IMR-90 (cell line): ENCODE data around the gene PFN2. TPM values are rescaled to one million over a fixed set of nuclear protein-coding genes. Genes with fewer than 3 reads are reported as not detected.

Source experiments
- ATAC-seq: fragments of 200-7000 bp; cut with Tn5 transposase; 2 replicates; pipeline ENCODE4 v1.9.1; 2020; ENCODE audit warnings: low read depth, mild to moderate bottlenecking, moderate library complexity
- BruUV-seq: library from RNA; stranded (reverse); fragments of 400-500 nt; replicated peaks from 2 replicates; lab custom pipeline; 2021; lab: Mats Ljungman, UMichigan
- CTCF ChIA-PET: fragments of 300-600 bp; formaldehyde crosslinking; extraction: SDS; loops from one replicate; lab custom pipeline; 2021; ENCODE audit warnings: antibody characterized with exemption; lab: Yijun Ruan, JAX
- POLR2A ChIA-PET: fragments of 300-600 bp; sonication (Branson Sonifier 250); formaldehyde crosslinking; loops from one replicate; lab custom pipeline; 2022; ENCODE audit warnings: antibody characterized with exemption; ENCODE audit not compliant: unreplicated experiment; lab: Charles Lee
- DNase-seq: peaks from one replicate; pipeline ENCODE4 v3.0.0; 2013
- H2AFZ ChIP-seq: replicated peaks from 2 replicates; pipeline ENCODE3; 2013; ENCODE audit warnings: low read length, mild to moderate bottlenecking; ENCODE audit not compliant: poor library complexity
- H2AK5ac ChIP-seq: 2 replicates; pipeline ENCODE4 v1.6.1; 2013; ENCODE audit warnings: low read depth, low read length, inconsistent platforms
- H2AK9ac ChIP-seq: replicated peaks from 2 replicates; pipeline ENCODE3; 2013; ENCODE audit warnings: mild to moderate bottlenecking, low read depth, low read length, moderate library complexity; ENCODE audit not compliant: poor library complexity
- H2BK120ac ChIP-seq: 2 replicates; pipeline ENCODE4 v1.6.1; 2013; ENCODE audit warnings: low read depth, low read length, inconsistent platforms
- H2BK15ac ChIP-seq: 3 replicates; pipeline ENCODE4 v1.6.1; 2013; ENCODE audit warnings: low read depth, low read length, inconsistent platforms
- H2BK20ac ChIP-seq: 2 replicates; pipeline ENCODE4 v1.6.1; 2013; ENCODE audit warnings: low read depth, mild to moderate bottlenecking, inconsistent platforms, low read length, moderate library complexity
- H2BK5ac ChIP-seq: 2 replicates; pipeline ENCODE4 v1.6.1; 2013; ENCODE audit warnings: mild to moderate bottlenecking, low read depth, low read length, inconsistent platforms; ENCODE audit not compliant: poor library complexity, severe bottlenecking
- H3K14ac ChIP-seq: replicated peaks from 2 replicates; pipeline ENCODE4 v1.6.1; 2013; ENCODE audit warnings: low read depth, low read length, inconsistent platforms
- H3K18ac ChIP-seq: 2 replicates; pipeline ENCODE4 v1.6.1; 2013; ENCODE audit warnings: low read depth, low read length, control low read depth
- H3K23ac ChIP-seq: 2 replicates; pipeline ENCODE4 v1.6.1; 2013; ENCODE audit warnings: low read depth, low read length, inconsistent platforms
- H3K27ac ChIP-seq: 2 replicates; pipeline ENCODE4 v1.5.1; 2013; ENCODE audit warnings: mild to moderate bottlenecking, control low read depth, low read length; ENCODE audit not compliant: insufficient read depth
- H3K27me3 ChIP-seq: 2 replicates; pipeline ENCODE4 v1.6.1; 2013; ENCODE audit warnings: low read length; ENCODE audit not compliant: control insufficient read depth, insufficient read depth
- H3K36me3 ChIP-seq: 2 replicates; pipeline ENCODE4 v1.6.1; 2013; ENCODE audit warnings: low read length, mixed read lengths; ENCODE audit not compliant: control insufficient read depth, insufficient read depth
- H3K4ac ChIP-seq: 2 replicates; pipeline ENCODE4 v1.6.1; 2013; ENCODE audit warnings: low read depth, low read length, inconsistent platforms
- H3K4me1 ChIP-seq: 2 replicates; pipeline ENCODE4 v1.6.1; 2013; ENCODE audit warnings: low read length, mixed read lengths; ENCODE audit not compliant: control insufficient read depth, insufficient read depth
- H3K4me2 ChIP-seq: 2 replicates; pipeline ENCODE4 v1.6.1; 2013; ENCODE audit warnings: low read depth, mild to moderate bottlenecking, control low read depth, low read length, moderate library complexity
- H3K4me3 ChIP-seq: 2 replicates; pipeline ENCODE4 v1.5.1; 2013; ENCODE audit warnings: low read depth, mild to moderate bottlenecking, control low read depth, low read length, moderate library complexity; ENCODE audit not compliant: insufficient read depth
- H3K56ac ChIP-seq: 2 replicates; pipeline ENCODE4 v1.6.1; 2013; ENCODE audit warnings: low read length, inconsistent platforms; ENCODE audit not compliant: insufficient read depth; ENCODE audit errors: extremely low read depth
- H3K79me1 ChIP-seq, 2 experiments: 2 replicates each; pipeline ENCODE4 v1.6.1; 2013; ENCODE audit warnings: low read length in 2 of 2, inconsistent platforms in 1 of 2, low read depth in 1 of 2
- H3K9ac ChIP-seq: 2 replicates; pipeline ENCODE4 v1.6.1; 2013; ENCODE audit warnings: low read depth, low read length, control low read depth
- H3K9me1 ChIP-seq: 2 replicates; pipeline ENCODE4 v1.6.1; 2013; ENCODE audit warnings: low read length, inconsistent platforms; ENCODE audit not compliant: insufficient read depth
- H3K9me3 ChIP-seq: 2 replicates; pipeline ENCODE4 v1.6.1; 2013; ENCODE audit warnings: low read length; ENCODE audit not compliant: control insufficient read depth, insufficient read depth
- H4K20me1 ChIP-seq: 2 replicates; pipeline ENCODE4 v1.6.1; 2013; ENCODE audit warnings: low read length, inconsistent platforms; ENCODE audit not compliant: insufficient read depth
- H4K5ac ChIP-seq: 2 replicates; pipeline ENCODE4 v1.6.1; 2013; ENCODE audit warnings: mild to moderate bottlenecking, low read depth, low read length, control low read depth
- H4K8ac ChIP-seq, 2 experiments: 2 replicates each; pipeline ENCODE4 v1.6.1; 2013; ENCODE audit warnings: low read depth in 2 of 2, low read length in 2 of 2, control low read depth in 1 of 2, inconsistent platforms in 1 of 2
- H4K91ac ChIP-seq: 2 replicates; pipeline ENCODE4 v1.6.1; 2013; ENCODE audit warnings: low read depth, low read length, inconsistent platforms; ENCODE audit not compliant: insufficient read depth
- CHD1 ChIP-seq: IDR thresholded peaks from 2 replicates; pipeline ENCODE4 v1.6.1; 2012; ENCODE audit warnings: low read depth, low read length, improper control_type of control experiment
- MAFK ChIP-seq: IDR thresholded peaks from 2 replicates; pipeline ENCODE4 v1.6.1; 2012; ENCODE audit warnings: low read depth, low read length, improper control_type of control experiment
- NFE2L2 ChIP-seq: fragments of 150-350 bp; IDR thresholded peaks from 2 replicates; pipeline ENCODE4 v1.6.1; 2016; ENCODE audit warnings: low read depth, mild to moderate bottlenecking, low read length
- RAD21 ChIP-seq: IDR thresholded peaks from 2 replicates; pipeline ENCODE4 v1.6.1; 2012; ENCODE audit warnings: low read length, improper control_type of control experiment
- RCOR1 ChIP-seq: IDR thresholded peaks from 2 replicates; pipeline ENCODE4 v1.6.1; 2012; ENCODE audit warnings: mild to moderate bottlenecking, low read length, improper control_type of control experiment; ENCODE audit not compliant: insufficient replicate concordance
- SMC3 ChIP-seq: fragments of 150-350 bp; IDR thresholded peaks from 2 replicates; pipeline ENCODE4 v1.6.1; 2016; ENCODE audit warnings: low read depth, mild to moderate bottlenecking, antibody characterized with exemption, low read length, moderate library complexity
- WGBS, 2 experiments: methylation state at CpG; one replicate each; pipeline versions ENCODE4 v1.1.5 to v1.1.7; 2013; ENCODE audit warnings: missing lambda C conversion rate in 2 of 2; ENCODE audit not compliant: insufficient read length in 1 of 2; ENCODE audit errors: extremely low coverage in 2 of 2; 5-methylcytosine and 5-hydroxymethylcytosine counted together
- dilution Hi-C: fragments of 300-500 bp; cut with HindIII; formaldehyde crosslinking; loops from one replicate; pipeline ENCODE4 v1.14.3; 2018; ENCODE audit warnings: low sequenced_read_pairs; ENCODE audit not compliant: unreplicated experiment
- in situ Hi-C: fragments of 300-500 bp; cut with MboI; formaldehyde crosslinking; loops from 3 replicates; pipeline ENCODE4 v1.14.3; 2019; ENCODE audit warnings: low sequenced_read_pairs, inconsistent platforms, mixed read lengths
- intact Hi-C: fragments of 100-400 bp; cut with micrococcal nuclease; formaldehyde crosslinking; loops from 2 replicates; pipeline ENCODE4 v1.10.0; 2022
- polyA plus RNA-seq, 3 experiments: library from polyadenylated mRNA; depleted of rRNA; stranded (reverse); fragments of >200 nt; gene quantifications; 2 replicates each; pipeline ENCODE4 v1.2.3, GENCODE V29; 2012; ENCODE audit warnings: low replicate concordance in 1 of 3
- total RNA-seq: library from RNA; depleted of rRNA; stranded (reverse); fragments of >200 nt; gene quantifications from 2 replicates; pipeline ENCODE4 v1.2.3, GENCODE V29; 2012
- TF ChIP-seq, protein P1 (sequence below): fragments of 150-350 bp; IDR thresholded peaks from 2 replicates; pipeline ENCODE4 v1.6.1; 2016; ENCODE audit warnings: low read depth, mild to moderate bottlenecking, low read length, moderate library complexity, borderline replicate concordance

Gene PFN2
- total and polyA plus RNA-seq, 2 of the 4 experiments (the other 2 are of a cell fraction) = 256 to 444 TPM

GRCh38 chr3:149963485-149963884 lies 7.2 kb downstream of the PFN2 start:
- in situ Hi-C loops (no loop called here), intact Hi-C loops (loop anchor here (10.0 kb wide), 1 partner anchor 561 kb away; no protein-coding TSS in a partner anchor), dilution Hi-C loops (no loop called here)
- no TSS peak for BruUV-seq
- Histone ChIP-seq H3K14ac (no peak overlapping the region), H3K27me3 (no peaks in the 10 kb centered on the region), H4K8ac (no peak overlapping the region), H2AK5ac (no peak overlapping the region), H3K79me1 (peaks cover 0 to 43% of the 10 kb centered on the region in 2 experiments; a peak in 2 of 4 replicates), H3K9ac (no peak overlapping the region), H2BK5ac (no peak overlapping the region), H3K4ac (no peak overlapping the region), H2BK120ac (no peak overlapping the region), H2BK20ac (no peak overlapping the region), H3K56ac (no peak overlapping the region), H3K4me2 (no peak overlapping the region), H2BK15ac (no peak overlapping the region), H3K23ac (no peak overlapping the region), H3K9me1 (no peaks in the 10 kb centered on the region), H3K4me1 (peaks cover 5% of the 10 kb centered on the region), H4K5ac (no peak overlapping the region), H3K36me3 (peaks cover 16% of the 10 kb centered on the region), H2AFZ (no peak overlapping the region), H4K20me1 (peaks cover 56% of the 10 kb centered on the region; the same call in 1 of the 2 replicates), H3K18ac (no peak overlapping the region), H3K27ac (no peak overlapping the region), H3K9me3 (no peaks in the 10 kb centered on the region), H3K4me3 (no peak overlapping the region), H2AK9ac (no peak overlapping the region), H4K91ac (no peak overlapping the region)
- ATAC-seq (no peak), DNase-seq (no peak)
- no CpG with 5 or more reads among the region's 2 CpGs for WGBS, 2 experiments
- CTCF ChIA-PET = interaction anchor here (0.9 kb wide), 1 partner anchor 84 kb away, joined by 3 read pairs; no protein-coding TSS in a partner anchor
- TF ChIP-seq RCOR1 (no peak), CHD1 (no peak), MAFK (no peak), SMC3 (no peak), NFE2L2 (no peak), RAD21 (no peak)
- TF ChIP-seq, protein P1, sequence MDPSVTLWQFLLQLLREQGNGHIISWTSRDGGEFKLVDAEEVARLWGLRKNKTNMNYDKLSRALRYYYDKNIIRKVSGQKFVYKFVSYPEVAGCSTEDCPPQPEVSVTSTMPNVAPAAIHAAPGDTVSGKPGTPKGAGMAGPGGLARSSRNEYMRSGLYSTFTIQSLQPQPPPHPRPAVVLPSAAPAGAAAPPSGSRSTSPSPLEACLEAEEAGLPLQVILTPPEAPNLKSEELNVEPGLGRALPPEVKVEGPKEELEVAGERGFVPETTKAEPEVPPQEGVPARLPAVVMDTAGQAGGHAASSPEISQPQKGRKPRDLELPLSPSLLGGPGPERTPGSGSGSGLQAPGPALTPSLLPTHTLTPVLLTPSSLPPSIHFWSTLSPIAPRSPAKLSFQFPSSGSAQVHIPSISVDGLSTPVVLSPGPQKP = no peak
- POLR2A ChIA-PET = interaction anchor here (0.6 kb wide), 1 partner anchor 109 kb away, joined by 3 read pairs; no protein-coding TSS in a partner anchor
